GM12891 (cell line): ENCODE measurements around the gene CHST4.

Experiments
- POLR2A ChIP-seq: IDR thresholded peaks from 2 replicates; pipeline ENCODE4 v1.6.1; 2011; ENCODE audit warnings: low read depth, low read length, control low read depth
- POLR2AphosphoS5 ChIP-seq: IDR thresholded peaks from 2 replicates; pipeline ENCODE4 v1.6.1; 2011; ENCODE audit warnings: low read depth, low read length, control low read depth
- POU2F2 ChIP-seq: IDR thresholded peaks from 2 replicates; pipeline ENCODE4 v1.6.1; 2011; ENCODE audit warnings: low read depth, mild to moderate bottlenecking, control low read depth, low read length, moderate library complexity
- SPI1 ChIP-seq: IDR thresholded peaks from 2 replicates; pipeline ENCODE4 v1.6.1; 2011; ENCODE audit warnings: low read depth, low read length, control low read depth
- TAF1 ChIP-seq: IDR thresholded peaks from 2 replicates; pipeline ENCODE4 v1.6.1; 2011; ENCODE audit warnings: low read depth, low read length, control low read depth

GRCh38 chr16:71557299-71557698 is 31.1 kb downstream of the CHST4 start:
- TF ChIP-seq POLR2AphosphoS5: no peak
- no peak for TF ChIP-seq POLR2A
- no peak for TF ChIP-seq SPI1
- TF ChIP-seq TAF1: no peak
- TF ChIP-seq POU2F2: no peak
